Endodermal cell (in vitro differentiated cells): ENCODE results near the gene XIRP2. TPM values are rescaled to one million over a fixed set of nuclear protein-coding genes. Genes with fewer than 3 reads are reported as not detected.
A peak's percentile ranks its signal among the peaks of the same experiment; 100 is the strongest.

ENCODE experiments used
- DNase-seq: peaks from one replicate; pipeline ENCODE4 v3.0.0-alpha.2; 2017
- H3K27ac ChIP-seq: 2 replicates; pipeline ENCODE4 v1.5.1; 2013; ENCODE audit warnings: mild to moderate bottlenecking, low read depth, low read length, moderate library complexity
- H3K27me3 ChIP-seq: 2 replicates; pipeline ENCODE4 v1.6.1; 2013; ENCODE audit warnings: mild to moderate bottlenecking, low read length, moderate library complexity; ENCODE audit not compliant: insufficient read depth, control insufficient read depth, poor library complexity, severe bottlenecking
- H3K36me3 ChIP-seq: 2 replicates; pipeline ENCODE4 v1.7.0; 2013; ENCODE audit warnings: mild to moderate bottlenecking, low read length, moderate library complexity; ENCODE audit not compliant: control insufficient read depth, insufficient read depth
- H3K4me1 ChIP-seq: one replicate; pipeline ENCODE4 v1.7.0; 2013; ENCODE audit warnings: low read length; ENCODE audit not compliant: control insufficient read depth, insufficient read depth
- H3K4me3 ChIP-seq: 2 replicates; pipeline ENCODE4 v1.5.1; 2013; ENCODE audit warnings: mild to moderate bottlenecking, low read length, moderate library complexity
- H3K9ac ChIP-seq: 2 replicates; pipeline ENCODE4 v1.6.1; 2013; ENCODE audit warnings: mild to moderate bottlenecking, low read length, moderate library complexity; ENCODE audit not compliant: poor library complexity, severe bottlenecking; ENCODE audit errors: extremely low read depth
- H3K9me3 ChIP-seq: 2 replicates; pipeline ENCODE4 v1.6.1; 2013; ENCODE audit warnings: mild to moderate bottlenecking, low read length, moderate library complexity; ENCODE audit not compliant: control insufficient read depth
- H3K27ac Mint-ChIP-seq: 2 replicates; pipeline ENCODE4 v1.8.0; 2020; ENCODE audit warnings: mixed read lengths
- H3K27me3 Mint-ChIP-seq: 2 replicates; pipeline ENCODE4 v1.8.0; 2021; ENCODE audit warnings: mild to moderate bottlenecking, mixed read lengths; ENCODE audit not compliant: insufficient read depth
- H3K36me3 Mint-ChIP-seq: 2 replicates; pipeline ENCODE4 v1.8.0; 2020; ENCODE audit warnings: low read depth, mixed read lengths
- H3K4me1 Mint-ChIP-seq: 2 replicates; pipeline ENCODE4 v1.8.0; 2020; ENCODE audit warnings: mixed read lengths
- H3K4me3 Mint-ChIP-seq: 2 replicates; pipeline ENCODE4 v1.8.0; 2020; ENCODE audit warnings: mild to moderate bottlenecking, moderate library complexity, mixed read lengths
- H3K9me3 Mint-ChIP-seq: 2 replicates; pipeline ENCODE4 v1.8.0; 2020; ENCODE audit warnings: mild to moderate bottlenecking, mixed read lengths
- WGBS, 2 experiments: methylation state at CpG; one replicate each; pipeline versions ENCODE4 v1.1.5 to v1.1.7; 2013; ENCODE audit warnings: missing lambda C conversion rate in 2 of 2, mixed read lengths in 1 of 2; ENCODE audit not compliant: insufficient coverage in 1 of 2, insufficient read length in 1 of 2; 5-methylcytosine and 5-hydroxymethylcytosine counted together
- total RNA-seq, 2 donors: library from RNA; stranded (reverse); fragmentation: NEBNext Ultra II Directional in 1 of 2; extraction: Animal tissue kit (Norgen Biotek cat#: 25700) in 1 of 2; gene quantifications; 2 replicates in 1 of 2; 3 replicates in 1 of 2; pipeline ENCODE4 v1.2.1, GENCODE V29; 2021
- TF ChIP-seq, protein P1 (sequence below): fragments of 200-600 bp; sonication (generic); conservative IDR thresholded peaks from 2 replicates; pipeline ENCODE4 v1.5.0; 2021; ENCODE audit warnings: antibody characterized with exemption, mild to moderate bottlenecking

Gene XIRP2
- total RNA-seq, 2 donors from 2014 or later, result not detected

DNA sequence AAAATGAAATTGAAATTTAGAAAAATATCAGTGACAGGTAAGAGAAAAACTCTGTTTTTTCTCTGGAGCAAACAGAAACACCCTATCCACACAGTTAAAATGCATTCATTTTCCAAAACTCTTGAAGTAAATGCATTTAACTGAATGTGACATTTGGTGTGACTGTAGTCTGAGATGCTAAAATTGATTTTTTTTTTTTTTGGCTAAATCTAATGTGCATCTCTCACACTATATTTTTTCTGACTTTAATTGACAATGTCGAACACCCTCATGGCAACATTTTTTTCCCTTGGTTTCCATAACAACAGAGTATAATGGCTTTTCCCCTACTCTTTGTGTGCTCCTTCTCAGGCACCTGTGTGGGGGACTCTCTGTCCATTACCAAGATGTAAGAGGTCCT, 366.4 kb downstream of the XIRP2 start:
- Histone ChIP-seq H3K27ac (no peak overlapping the region), H3K4me1 (no peaks in the 10 kb centered on the region), H3K4me3 (no peak overlapping the region), H3K27me3 (no peaks in the 10 kb centered on the region), H3K36me3 (no peaks in the 10 kb centered on the region), H3K9me3 (no peaks in the 10 kb centered on the region), H3K9ac (no peak overlapping the region)
- H3K27me3 Mint-ChIP-seq, result no peaks in the 10 kb centered on the region
- no peaks in the 10 kb centered on the region for H3K9me3 Mint-ChIP-seq
- WGBS, 2 experiments, result 79% methylated on average over 1 of the region's 1 CpG; no CpG with 5 or more reads in 1 of the 2 experiments
- no peak for DNase-seq
- H3K27ac Mint-ChIP-seq, result no peak overlapping the region
- TF ChIP-seq, protein P1, sequence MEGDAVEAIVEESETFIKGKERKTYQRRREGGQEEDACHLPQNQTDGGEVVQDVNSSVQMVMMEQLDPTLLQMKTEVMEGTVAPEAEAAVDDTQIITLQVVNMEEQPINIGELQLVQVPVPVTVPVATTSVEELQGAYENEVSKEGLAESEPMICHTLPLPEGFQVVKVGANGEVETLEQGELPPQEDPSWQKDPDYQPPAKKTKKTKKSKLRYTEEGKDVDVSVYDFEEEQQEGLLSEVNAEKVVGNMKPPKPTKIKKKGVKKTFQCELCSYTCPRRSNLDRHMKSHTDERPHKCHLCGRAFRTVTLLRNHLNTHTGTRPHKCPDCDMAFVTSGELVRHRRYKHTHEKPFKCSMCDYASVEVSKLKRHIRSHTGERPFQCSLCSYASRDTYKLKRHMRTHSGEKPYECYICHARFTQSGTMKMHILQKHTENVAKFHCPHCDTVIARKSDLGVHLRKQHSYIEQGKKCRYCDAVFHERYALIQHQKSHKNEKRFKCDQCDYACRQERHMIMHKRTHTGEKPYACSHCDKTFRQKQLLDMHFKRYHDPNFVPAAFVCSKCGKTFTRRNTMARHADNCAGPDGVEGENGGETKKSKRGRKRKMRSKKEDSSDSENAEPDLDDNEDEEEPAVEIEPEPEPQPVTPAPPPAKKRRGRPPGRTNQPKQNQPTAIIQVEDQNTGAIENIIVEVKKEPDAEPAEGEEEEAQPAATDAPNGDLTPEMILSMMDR, result no peak
- H3K4me1 Mint-ChIP-seq, result no peaks in the 10 kb centered on the region
- H3K4me3 Mint-ChIP-seq, result no peak overlapping the region
- H3K36me3 Mint-ChIP-seq, result no peaks in the 10 kb centered on the region

DNA sequence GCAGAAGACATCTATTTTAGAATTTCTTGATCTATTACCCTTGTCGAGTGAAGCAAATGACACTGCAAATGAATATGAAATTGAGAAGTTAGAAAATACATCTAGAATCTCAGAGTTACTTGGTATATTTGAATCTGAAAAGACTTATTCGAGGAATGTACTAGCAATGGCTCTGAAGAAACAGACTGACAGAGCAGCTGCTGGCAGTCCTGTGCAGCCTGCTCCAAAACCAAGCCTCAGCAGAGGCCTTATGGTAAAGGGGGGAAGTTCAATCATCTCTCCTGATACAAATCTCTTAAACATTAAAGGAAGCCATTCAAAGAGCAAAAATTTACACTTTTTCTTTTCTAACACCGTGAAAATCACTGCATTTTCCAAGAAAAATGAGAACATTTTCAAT, 370.4 kb downstream of the XIRP2 start:
- Histone ChIP-seq H3K27me3 (no peaks in the 10 kb centered on the region), H3K4me3 (no peak overlapping the region), H3K9ac (no peak overlapping the region), H3K27ac (no peak overlapping the region), H3K9me3 (no peaks in the 10 kb centered on the region), H3K36me3 (no peaks in the 10 kb centered on the region), H3K4me1 (no peaks in the 10 kb centered on the region)
- no peak for DNase-seq
- Mint-ChIP-seq H3K27me3 (no peaks in the 10 kb centered on the region), H3K36me3 (no peaks in the 10 kb centered on the region), H3K27ac (no peak overlapping the region), H3K4me1 (no peaks in the 10 kb centered on the region), H3K4me3 (no peak overlapping the region), H3K9me3 (no peaks in the 10 kb centered on the region)
- TF ChIP-seq, protein P1, result no peak
- 17 to 80% methylated on average over 1 to 3 of the region's 3 CpGs for WGBS, 2 experiments

DNA sequence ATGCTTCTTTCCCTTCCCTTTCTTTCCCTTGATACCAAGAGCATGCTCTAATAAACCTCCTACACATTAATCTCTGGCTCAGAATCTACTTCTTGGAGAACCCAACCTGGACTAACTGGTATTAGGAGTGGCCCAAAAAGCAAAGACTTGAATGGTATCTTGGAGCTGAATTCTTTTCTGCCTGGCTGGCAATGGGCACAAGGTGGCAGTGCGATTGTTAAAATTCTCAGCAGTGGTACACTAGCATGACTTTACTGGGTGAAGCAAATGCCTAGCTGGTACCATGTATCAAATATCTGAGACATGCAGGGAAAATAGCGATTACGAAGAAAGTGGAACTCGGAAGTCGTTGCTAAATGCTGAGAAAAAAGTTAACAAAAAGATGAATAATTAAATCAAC, 376.1 kb downstream of the XIRP2 start:
- Histone ChIP-seq H3K4me3 (no peak overlapping the region), H3K4me1 (no peaks in the 10 kb centered on the region), H3K36me3 (no peaks in the 10 kb centered on the region), H3K9me3 (peaks cover 20% of the 10 kb centered on the region), H3K9ac (no peak overlapping the region), H3K27ac (no peak overlapping the region), H3K27me3 (no peaks in the 10 kb centered on the region)
- no peaks in the 10 kb centered on the region for H3K27me3 Mint-ChIP-seq
- DNase-seq, result peak; percentile 68
- TF ChIP-seq, protein P1, result peak; percentile 71
- peaks cover 28% of the 10 kb centered on the region for H3K9me3 Mint-ChIP-seq
- H3K36me3 Mint-ChIP-seq, result peaks cover 8% of the 10 kb centered on the region
- H3K4me3 Mint-ChIP-seq, result no peak overlapping the region
- WGBS, 2 experiments, result 80 to 92% methylated on average over 5 of the region's 5 CpGs
- no peak overlapping the region for H3K27ac Mint-ChIP-seq
- H3K4me1 Mint-ChIP-seq, result no peaks in the 10 kb centered on the region
